Calu3 (cell line): ENCODE measurements around the gene TTLL10. TPM values are rescaled to one million over a fixed set of nuclear protein-coding genes. Genes with fewer than 3 reads are reported as not detected.
"Not testable (repeated sequence)": the region's sequence is repeated elsewhere in the genome, so short reads cannot be mapped to it uniquely, and the experiment has no call there.

ENCODE experiments used
- BruUV-seq: library from RNA; stranded (reverse); fragments of 400-500 nt; replicated peaks from 2 replicates; lab custom pipeline; 2021; lab: Mats Ljungman, UMichigan
- CTCF ChIA-PET: fragments of 300-600 bp; sonication (Branson Sonifier 250); formaldehyde crosslinking; loops from one replicate; lab custom pipeline; 2022; ENCODE audit warnings: antibody characterized with exemption; lab: Charles Lee
- DNase-seq: peaks from one replicate; pipeline ENCODE4 v3.0.0; 2022
- H3K27ac Mint-ChIP-seq: one replicate; pipeline ENCODE4 v1.8.0; 2022; ENCODE audit warnings: mixed read lengths; ENCODE audit not compliant: unreplicated experiment
- H3K27me3 Mint-ChIP-seq: one replicate; pipeline ENCODE4 v1.8.0; 2022; ENCODE audit warnings: mixed read lengths; ENCODE audit not compliant: unreplicated experiment
- H3K36me3 Mint-ChIP-seq: one replicate; pipeline ENCODE4 v1.8.0; 2022; ENCODE audit warnings: mild to moderate bottlenecking, moderate library complexity, mixed read lengths; ENCODE audit not compliant: insufficient read depth, unreplicated experiment
- H3K4me1 Mint-ChIP-seq: one replicate; pipeline ENCODE4 v1.8.0; 2022; ENCODE audit warnings: mild to moderate bottlenecking, low read depth, mixed read lengths; ENCODE audit not compliant: unreplicated experiment
- H3K4me3 Mint-ChIP-seq: one replicate; pipeline ENCODE4 v1.8.0; 2022; ENCODE audit warnings: mild to moderate bottlenecking, low read depth, moderate library complexity, mixed read lengths; ENCODE audit not compliant: unreplicated experiment
- H3K9me3 Mint-ChIP-seq: one replicate; pipeline ENCODE4 v1.8.0; 2022; ENCODE audit warnings: low read depth, mixed read lengths; ENCODE audit not compliant: unreplicated experiment
- CTCF ChIP-seq: fragments of 200-600 bp; IDR thresholded peaks from one replicate; pipeline ENCODE4 v1.8.0; 2022; ENCODE audit warnings: antibody characterized with exemption; ENCODE audit not compliant: unreplicated experiment
- intact Hi-C: fragments of 100-400 bp; cut with micrococcal nuclease; formaldehyde crosslinking; loops from one replicate; pipeline ENCODE4 v1.10.0; 2022; ENCODE audit not compliant: unreplicated experiment
- total RNA-seq: library from RNA; stranded (reverse); gene quantifications from 2 replicates; pipeline ENCODE4 v1.2.3, GENCODE V29; 2022

TTLL10 gene
- total RNA-seq, 1 experiment from 2014 or later: 3.5 TPM

DNA sequence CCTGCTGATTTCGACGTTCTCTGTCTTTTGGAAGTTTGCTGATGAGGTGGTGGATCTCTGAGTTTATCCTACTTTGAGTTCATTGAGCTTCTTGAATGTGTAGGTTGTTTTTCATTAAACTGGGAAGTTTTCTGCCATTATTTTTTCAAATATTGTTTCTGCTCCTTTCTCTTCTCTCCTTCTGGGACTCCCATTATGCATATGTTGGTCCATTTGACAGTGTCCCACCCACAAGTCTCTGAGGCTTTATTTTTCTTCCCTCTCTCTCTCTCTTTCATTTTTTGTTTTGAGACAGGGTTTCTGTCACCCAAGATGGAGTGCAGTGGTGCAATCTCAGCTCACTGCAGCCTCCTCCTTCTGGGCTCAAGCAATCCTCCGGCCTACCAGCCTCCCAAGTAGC, 21.0 kb downstream of the TTLL10 start:
- CTCF ChIA-PET: no interaction called here
- Mint-ChIP-seq H3K9me3 (peaks cover 4% of the 10 kb centered on the region), H3K27ac (no peak overlapping the region), H3K36me3 (no peaks in the 10 kb centered on the region), H3K4me1 (no peaks in the 10 kb centered on the region), H3K4me3 (no peak overlapping the region), H3K27me3 (no peaks in the 10 kb centered on the region)
- TF ChIP-seq CTCF: no peak
- intact Hi-C loops: no loop called here
- no peak for DNase-seq
- no TSS peak for BruUV-seq

DNA sequence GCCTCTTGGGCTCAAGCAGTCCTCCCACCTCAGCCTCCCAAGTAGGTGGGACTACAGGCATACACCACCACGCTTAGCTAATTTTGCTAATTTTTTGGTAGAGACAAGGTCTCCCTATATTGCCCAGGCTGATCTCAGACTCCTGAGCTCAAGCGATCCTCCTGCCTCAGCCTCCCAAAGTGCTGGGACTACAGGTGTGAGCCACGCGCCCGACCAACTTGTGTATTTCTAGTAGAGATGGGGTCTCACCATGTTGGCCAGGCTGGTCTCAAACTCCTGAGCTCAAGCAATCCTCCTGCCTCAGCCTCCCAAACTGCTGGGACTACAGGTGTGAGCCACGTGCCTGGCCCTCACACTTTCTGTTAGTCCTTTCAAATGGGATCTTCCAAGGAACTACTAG, 22.0 kb downstream of the TTLL10 start:
- DNase-seq, H3K4me1 Mint-ChIP-seq, H3K9me3 Mint-ChIP-seq, H3K27ac Mint-ChIP-seq, intact Hi-C loops, H3K27me3 Mint-ChIP-seq, H3K4me3 Mint-ChIP-seq, H3K36me3 Mint-ChIP-seq, BruUV-seq, CTCF ChIA-PET: not testable (repeated sequence)

DNA sequence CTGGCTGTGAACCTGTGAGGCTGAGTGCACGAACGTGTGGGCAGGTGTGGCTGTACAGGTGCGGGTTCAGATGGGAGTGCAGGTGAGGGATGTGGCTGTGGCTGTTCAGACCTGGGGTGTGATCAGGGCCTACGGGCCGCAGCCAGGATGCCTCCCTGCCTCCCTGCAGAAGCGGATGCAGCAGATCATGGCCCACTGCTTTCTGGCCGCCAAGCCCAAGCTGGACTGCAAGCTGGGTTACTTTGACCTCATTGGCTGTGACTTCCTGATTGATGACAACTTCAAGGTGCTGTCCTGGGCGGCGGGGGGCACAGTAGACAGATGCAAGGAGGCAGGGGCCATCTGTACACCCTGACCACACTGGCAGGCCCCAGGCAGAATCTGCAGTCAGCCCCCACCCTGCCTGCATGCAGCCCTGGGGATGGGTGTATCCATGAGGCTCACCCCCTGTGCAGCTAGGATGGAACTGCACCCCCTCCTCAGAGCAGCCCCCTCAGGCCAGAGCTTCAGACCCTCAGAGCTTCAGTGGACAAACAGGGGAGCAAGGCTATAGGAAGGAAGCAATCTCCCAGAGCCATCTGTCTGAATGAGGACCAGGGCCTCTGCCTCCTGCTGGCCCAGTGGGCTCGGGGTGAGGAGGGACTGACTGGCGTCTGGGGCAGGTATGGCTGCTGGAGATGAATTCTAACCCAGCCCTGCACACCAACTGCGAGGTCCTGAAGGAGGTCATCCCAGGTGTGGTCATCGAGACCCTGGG, 22.9 kb downstream of the TTLL10 start:
- Mint-ChIP-seq H3K36me3 (no peaks in the 10 kb centered on the region), H3K27me3 (no peaks in the 10 kb centered on the region), H3K9me3 (peaks cover 4% of the 10 kb centered on the region), H3K27ac (no peak overlapping the region), H3K4me1 (no peaks in the 10 kb centered on the region), H3K4me3 (no peak overlapping the region)
- intact Hi-C loops: no loop called here
- CTCF ChIA-PET: no interaction called here
- no TSS peak for BruUV-seq
- no peak for DNase-seq
- no peak for TF ChIP-seq CTCF

DNA sequence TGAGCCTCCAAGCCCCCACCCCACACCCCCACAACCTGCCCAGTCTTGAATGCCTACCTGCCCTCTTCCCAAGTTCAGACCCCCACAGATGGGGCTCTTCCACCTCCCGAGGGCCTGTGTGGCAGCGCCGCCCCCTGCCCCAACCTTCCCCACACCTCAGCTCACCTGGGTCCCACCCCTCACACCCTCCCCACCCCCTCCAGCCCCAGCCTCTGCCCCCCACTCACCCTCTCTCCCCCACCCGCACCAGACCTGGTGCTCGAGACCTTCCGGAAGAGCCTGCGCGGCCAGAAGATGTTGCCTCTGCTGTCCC, 23.5 kb downstream of the TTLL10 start:
- Mint-ChIP-seq H3K4me3 (no peak overlapping the region), H3K36me3 (no peaks in the 10 kb centered on the region), H3K27me3 (no peaks in the 10 kb centered on the region), H3K4me1 (no peaks in the 10 kb centered on the region), H3K9me3 (peaks cover 4% of the 10 kb centered on the region), H3K27ac (no peak overlapping the region)
- BruUV-seq: no TSS peak
- CTCF ChIA-PET: no interaction called here
- TF ChIP-seq CTCF: no peak
- no peak for DNase-seq
- intact Hi-C loops: no loop called here
